GM23338 (cell line): ENCODE results near the gene CORO1C. TPM values are rescaled to one million over a fixed set of nuclear protein-coding genes. Genes with fewer than 3 reads are reported as not detected.

Source experiments
- ATAC-seq: fragments of 200-7000 bp; cut with Tn5 transposase; 3 replicates; pipeline ENCODE4 v1.9.1; 2020
- DNase-seq: peaks from one replicate; pipeline ENCODE4 v3.0.0-alpha.2; 2015; ENCODE audit warnings: low spot score
- H2AFZ ChIP-seq: fragments of 200-600 bp; sonication (generic); 2 replicates; pipeline ENCODE4 v1.8.0; 2016; ENCODE audit warnings: antibody characterized with exemption, mild to moderate bottlenecking, moderate library complexity
- H3F3A ChIP-seq: fragments of 200-600 bp; sonication (generic); replicated peaks from 2 replicates; pipeline ENCODE4 v1.8.0; 2017; ENCODE audit warnings: antibody characterized with exemption, mixed run types, low read depth
- H3K27ac ChIP-seq: fragments of 200-600 bp; sonication (generic); 2 replicates; pipeline ENCODE4 v1.6.1; 2016; ENCODE audit warnings: low read depth
- H3K27me3 ChIP-seq: fragments of 200-600 bp; sonication (generic); 2 replicates; pipeline ENCODE4 v1.8.0; 2016; ENCODE audit warnings: mild to moderate bottlenecking, mixed run types, moderate library complexity; ENCODE audit not compliant: insufficient read depth
- H3K36me3 ChIP-seq: fragments of 200-600 bp; sonication (generic); 2 replicates; pipeline ENCODE4 v1.8.0; 2016; ENCODE audit warnings: mild to moderate bottlenecking; ENCODE audit not compliant: insufficient read depth
- H3K4me1 ChIP-seq: fragments of 200-600 bp; sonication (generic); 2 replicates; pipeline ENCODE4 v1.8.0; 2016; ENCODE audit warnings: mild to moderate bottlenecking, moderate library complexity; ENCODE audit not compliant: insufficient read depth
- H3K4me2 ChIP-seq: fragments of 200-600 bp; sonication (generic); 2 replicates; pipeline ENCODE4 v1.7.1; 2017; ENCODE audit warnings: mixed run types
- H3K4me3 ChIP-seq: fragments of 200-600 bp; sonication (generic); 2 replicates; pipeline ENCODE4 v1.6.1; 2016; ENCODE audit warnings: mixed run types
- H3K79me2 ChIP-seq: fragments of 200-600 bp; sonication (generic); replicated peaks from 2 replicates; pipeline ENCODE4 v1.8.0; 2017; ENCODE audit warnings: mild to moderate bottlenecking; ENCODE audit not compliant: insufficient read depth
- H3K9me2 ChIP-seq: fragments of 200-600 bp; sonication (generic); 2 replicates; pipeline ENCODE4 v1.8.0; 2017; ENCODE audit not compliant: insufficient read depth
- H4K20me1 ChIP-seq: fragments of 200-600 bp; sonication (generic); replicated peaks from 2 replicates; pipeline ENCODE4 v1.8.0; 2017; ENCODE audit warnings: mild to moderate bottlenecking; ENCODE audit not compliant: insufficient read depth
- H3K27ac Mint-ChIP-seq: 2 replicates; pipeline ENCODE4 v1.8.0; 2020; ENCODE audit warnings: inconsistent platforms, mild to moderate bottlenecking, moderate library complexity, mixed read lengths
- H3K27me3 Mint-ChIP-seq: 3 replicates; pipeline ENCODE4 v1.8.0; 2022; ENCODE audit warnings: low read depth, mild to moderate bottlenecking, moderate library complexity, mixed read lengths, inconsistent platforms; ENCODE audit not compliant: insufficient read depth, poor library complexity
- H3K36me3 Mint-ChIP-seq: 3 replicates; pipeline ENCODE4 v1.8.0; 2021; ENCODE audit warnings: low read depth, mild to moderate bottlenecking, inconsistent platforms, moderate library complexity, mixed read lengths
- H3K4me1 Mint-ChIP-seq: 3 replicates; pipeline ENCODE4 v1.8.0; 2020; ENCODE audit warnings: mild to moderate bottlenecking, inconsistent platforms, mixed read lengths
- H3K4me3 Mint-ChIP-seq: 3 replicates; pipeline ENCODE4 v1.8.0; 2021; ENCODE audit warnings: moderate library complexity, mild to moderate bottlenecking, inconsistent platforms, mixed read lengths
- H3K9me3 Mint-ChIP-seq: 3 replicates; pipeline ENCODE4 v1.8.0; 2020; ENCODE audit warnings: moderate library complexity, mild to moderate bottlenecking, inconsistent platforms, mixed read lengths
- CREB1 ChIP-seq: fragments of 250-450 bp; sonication (Bioruptor Pico); IDR thresholded peaks from 2 replicates; pipeline ENCODE4 v1.5.0; 2020; ENCODE audit warnings: low read depth, mild to moderate bottlenecking, moderate library complexity
- CTCF ChIP-seq, 2 experiments: fragments of 200-600 bp in 1 of 2; sonication (generic) in 1 of 2; conservative IDR thresholded peaks; 2 replicates each; pipeline versions ENCODE4 v1.5.1 to v1.6.1; 2016 to 2017; ENCODE audit warnings: antibody characterized with exemption in 2 of 2, low read depth in 2 of 2, mild to moderate bottlenecking in 2 of 2, moderate library complexity in 1 of 2
- ETS1 ChIP-seq: IDR thresholded peaks from 2 replicates; pipeline ENCODE4 v1.6.1; 2016; ENCODE audit warnings: antibody characterized with exemption
- EZH2 ChIP-seq: fragments of 200-600 bp; sonication (generic); IDR thresholded peaks from one replicate; pipeline ENCODE4 v1.8.0; 2017; ENCODE audit warnings: antibody characterized with exemption, mild to moderate bottlenecking, low read depth; ENCODE audit not compliant: unreplicated experiment
- EZH2phosphoT487 ChIP-seq: fragments of 200-600 bp; sonication (generic); IDR thresholded peaks from one replicate; pipeline ENCODE4 v1.8.1; 2018; ENCODE audit warnings: antibody characterized with exemption; ENCODE audit not compliant: unreplicated experiment
- JUNB ChIP-seq: IDR thresholded peaks from one replicate; pipeline ENCODE4 v1.6.1; 2016; ENCODE audit warnings: antibody characterized with exemption; ENCODE audit not compliant: unreplicated experiment
- NANOG ChIP-seq: IDR thresholded peaks from 2 replicates; pipeline ENCODE4 v1.6.1; 2016; ENCODE audit warnings: antibody characterized with exemption, borderline replicate concordance
- POLR2AphosphoS5 ChIP-seq: IDR thresholded peaks from 2 replicates; pipeline ENCODE4 v1.6.1; 2016; ENCODE audit warnings: antibody characterized with exemption, low read depth
- REST ChIP-seq: IDR thresholded peaks from one replicate; pipeline ENCODE4 v1.6.1; 2018; ENCODE audit warnings: antibody characterized with exemption; ENCODE audit not compliant: unreplicated experiment
- STAT1 ChIP-seq: IDR thresholded peaks from one replicate; pipeline ENCODE4 v1.6.1; 2016; ENCODE audit warnings: antibody characterized with exemption; ENCODE audit not compliant: unreplicated experiment
- ZNF114 ChIP-seq: fragments of 250-450 bp; sonication (Bioruptor Pico); IDR thresholded peaks from 2 replicates; pipeline ENCODE4 v1.5.0; 2020; ENCODE audit warnings: mild to moderate bottlenecking, moderate library complexity
- ZNF331 ChIP-seq: fragments of 250-450 bp; sonication (Bioruptor Pico); IDR thresholded peaks from 2 replicates; pipeline ENCODE4 v1.5.0; 2020; ENCODE audit warnings: low read depth, mild to moderate bottlenecking, moderate library complexity
- polyA plus RNA-seq: library from polyadenylated mRNA; unstranded; fragments of >200 nt; fragmentation: Nextera tagmentation; extraction: Ambion mirVana; gene quantifications from 2 replicates; pipeline ENCODE4 v1.2.1, GENCODE V29; 2016
- total RNA-seq: library from RNA; depleted of rRNA; stranded (reverse); fragments of >200 nt; shearing (Covaris generic); gene quantifications from 2 replicates; pipeline ENCODE4 v1.2.3, GENCODE V29; 2014

Gene CORO1C
- total and polyA plus RNA-seq, 2 experiments from 2014 or later: 59.2 to 89.5 TPM

GRCh38 chr12:108608616-108609015, 122.7 kb downstream of the CORO1C start (continued):
- no peak for TF ChIP-seq STAT1
- no peak for TF ChIP-seq CREB1 (CRISPR knock-in tag)
- no peak for TF ChIP-seq ETS1

GRCh38 chr12:108607981-108608600, 123.2 kb downstream of the CORO1C start:
- H3K4me1 ChIP-seq: no peaks in the 10 kb centered on the region; the same call in 1 of the 2 replicates
- 0 out of 2 replicates have a peak, but pooled peaks cover 6% of the 10 kb centered on the region for H3F3A ChIP-seq
- H3K27ac Mint-ChIP-seq: no peak overlapping the region
- no peaks in the 10 kb centered on the region for H3K36me3 Mint-ChIP-seq
- H3K27me3 Mint-ChIP-seq: peaks cover 8% of the 10 kb centered on the region
- ATAC-seq (no peak), DNase-seq (no peak)
- no peaks in the 10 kb centered on the region for H3K9me3 Mint-ChIP-seq
- TF ChIP-seq JUNB (no peak), ZNF331 (CRISPR knock-in tag) (no peak), POLR2AphosphoS5 (no peak), ETS1 (no peak)
- 0 out of 2 replicates have a peak overlapping the region, but pooled peaks have one; percentile 7 for H2AFZ ChIP-seq
- H3K4me3 ChIP-seq: no peak overlapping the region
- no peak overlapping the region for H3K4me2 ChIP-seq
- H3K4me3 Mint-ChIP-seq: no peak overlapping the region
- H3K9me2 ChIP-seq: no peaks in the 10 kb centered on the region
- H3K36me3 ChIP-seq: no peaks in the 10 kb centered on the region
- H4K20me1 ChIP-seq: no peaks in the 10 kb centered on the region
- peaks cover 22% of the 10 kb centered on the region for H3K4me1 Mint-ChIP-seq
- H3K79me2 ChIP-seq: no peaks in the 10 kb centered on the region
- H3K27me3 ChIP-seq: no peaks in the 10 kb centered on the region
- H3K27ac ChIP-seq: no peak overlapping the region

- 0 out of 2 replicates have a peak, but pooled peaks cover 6% of the 10 kb centered on the region for H3F3A ChIP-seq
- no peaks in the 10 kb centered on the region; the same call in 1 of the 2 replicates for H3K4me1 ChIP-seq
- Mint-ChIP-seq H3K36me3 (no peaks in the 10 kb centered on the region), H3K27ac (no peak overlapping the region), H3K9me3 (no peaks in the 10 kb centered on the region), H3K27me3 (peaks cover 8% of the 10 kb centered on the region), H3K4me1 (peaks cover 18% of the 10 kb centered on the region), H3K4me3 (no peak overlapping the region)
- H4K20me1 ChIP-seq: no peaks in the 10 kb centered on the region
- no peaks in the 10 kb centered on the region for H3K36me3 ChIP-seq
- no peaks in the 10 kb centered on the region for H3K9me2 ChIP-seq
- H3K27me3 ChIP-seq: no peaks in the 10 kb centered on the region
- H3K4me3 ChIP-seq: no peak overlapping the region
- DNase-seq: no peak
- H3K79me2 ChIP-seq: no peaks in the 10 kb centered on the region
- no peak overlapping the region for H3K27ac ChIP-seq
- H2AFZ ChIP-seq: no peak overlapping the region
- H3K4me2 ChIP-seq: no peak overlapping the region
- ATAC-seq: no peak
- TF ChIP-seq STAT1: no peak
- no peak for TF ChIP-seq ZNF331 (CRISPR knock-in tag)
- TF ChIP-seq EZH2: no peak
- no peak for TF ChIP-seq REST
- TF ChIP-seq NANOG: no peak
- TF ChIP-seq JUNB: no peak
- TF ChIP-seq EZH2phosphoT487: no peak
- no peak for TF ChIP-seq CTCF (conservative IDR thresholded peaks at IDR 0.05; ENCODE audit: low read depth in 2 of 2)
- TF ChIP-seq ETS1: no peak
- TF ChIP-seq CREB1 (CRISPR knock-in tag): no peak
- no peak for TF ChIP-seq ZNF114 (CRISPR knock-in tag)
- no peak for TF ChIP-seq POLR2AphosphoS5
These were observed 124.8 kb downstream of the CORO1C start for GRCh38 chr12:108606492-108606891.
